HCT116 (cell line): ENCODE results near the gene CASTOR2. TPM values are rescaled to one million over a fixed set of nuclear protein-coding genes. Genes with fewer than 3 reads are reported as not detected.

Experiments
- ATAC-seq: fragments of 200-7000 bp; cut with Tn5 transposase; 2 replicates; pipeline ENCODE4 v1.9.1; 2020; ENCODE audit warnings: mild to moderate bottlenecking, moderate library complexity
- BruUV-seq: library from RNA; stranded (reverse); fragments of 400-500 nt; replicated peaks from 2 replicates; lab custom pipeline; 2021; lab: Mats Ljungman, UMichigan
- CTCF ChIA-PET: fragments of 300-600 bp; sonication (Branson Sonifier 250); formaldehyde crosslinking; loops from one replicate; lab custom pipeline; 2021; ENCODE audit warnings: antibody characterized with exemption; lab: Charles Lee
- POLR2A ChIA-PET: fragments of 300-600, 350-600 bp; sonication (Branson Sonifier 250); formaldehyde crosslinking; loops from one replicate; lab custom pipeline; 2021; ENCODE audit warnings: antibody characterized with exemption; lab: Charles Lee
- RAD21 ChIA-PET, 2 experiments: fragments of 300-600 bp; sonication (Branson Sonifier 250); formaldehyde crosslinking; loops; one replicate each; lab custom pipeline; 2023; ENCODE audit warnings: low total read pairs in 2 of 2; ENCODE audit not compliant: uncharacterized antibody in 2 of 2, unreplicated experiment in 2 of 2, low non-redundant PET in 1 of 2; lab: Charles Lee
- DNase-seq: peaks from one replicate; pipeline ENCODE4 v3.0.0-alpha.2; 2010; ENCODE audit warnings: low read depth, low spot score
- H2AFZ ChIP-seq: fragments of 200-600 bp; shearing (Covaris generic), sonication (generic); 2 replicates; pipeline ENCODE4 v1.6.1; 2017; ENCODE audit warnings: low read depth, mixed run types, mixed read lengths, antibody characterized with exemption, low read length; ENCODE audit not compliant: poor library complexity, severe bottlenecking
- H3K27ac ChIP-seq: 2 replicates; pipeline ENCODE4 v1.5.1; 2012; ENCODE audit warnings: low read depth, low read length
- H3K27me3 ChIP-seq: fragments of 200-600 bp; sonication (generic); 2 replicates; pipeline ENCODE4 v1.6.1; 2016; ENCODE audit warnings: mixed run types, low read length, mixed read lengths; ENCODE audit not compliant: insufficient read depth
- H3K36me3 ChIP-seq, 2 experiments: fragments of 200-500 bp in 1 of 2; fragments of 200-600 bp in 1 of 2; sonication (Bioruptor generic) in 1 of 2; sonication (generic) in 1 of 2; 2 replicates each; pipeline versions ENCODE4 v1.5.1 to v1.6.1; 2014 to 2016; ENCODE audit warnings: low read length in 2 of 2, inconsistent platforms in 1 of 2, mixed read lengths in 1 of 2, mixed run types in 1 of 2; ENCODE audit not compliant: insufficient read depth in 2 of 2, control insufficient read depth in 1 of 2
- H3K4me1 ChIP-seq, 2 experiments: fragments of 200-600 bp in 1 of 2; sonication (generic) in 1 of 2; 2 replicates each; pipeline versions ENCODE4 v1.5.1 to v1.6.1; 2012 to 2017; ENCODE audit warnings: low read length in 2 of 2, inconsistent platforms in 1 of 2, mild to moderate bottlenecking in 1 of 2, mixed read lengths in 1 of 2, mixed run types in 1 of 2, moderate library complexity in 1 of 2; ENCODE audit not compliant: insufficient read depth in 2 of 2, control insufficient read depth in 1 of 2
- H3K4me2 ChIP-seq: fragments of 200-600 bp; sonication (generic); 2 replicates; pipeline ENCODE4 v1.6.1; 2017; ENCODE audit warnings: mixed run types, low read length, mixed read lengths
- H3K4me3 ChIP-seq, 2 experiments: fragments of 200-600 bp in 1 of 2; sonication (generic) in 1 of 2; replicated peaks in 1 of 2; 2 replicates each; pipeline ENCODE4 v1.5.1; 2011 to 2016; ENCODE audit warnings: low read length in 2 of 2, control low read depth in 1 of 2, low read depth in 1 of 2, mild to moderate bottlenecking in 1 of 2, mixed read lengths in 1 of 2, mixed run types in 1 of 2
- H3K79me2 ChIP-seq: fragments of 200-600 bp; sonication (generic); 2 replicates; pipeline ENCODE4 v1.6.1; 2017; ENCODE audit warnings: mild to moderate bottlenecking, mixed run types, low read length, moderate library complexity, mixed read lengths; ENCODE audit not compliant: insufficient read depth
- H3K9ac ChIP-seq: fragments of 200-600 bp; sonication (generic); 2 replicates; pipeline ENCODE4 v1.6.1; 2016; ENCODE audit warnings: low read length, mixed read lengths
- H3K9me2 ChIP-seq: fragments of 200-600 bp; sonication (generic), shearing (Covaris generic); 2 replicates; pipeline ENCODE4 v1.6.1; 2017; ENCODE audit warnings: mixed run types, mild to moderate bottlenecking, moderate library complexity; ENCODE audit not compliant: insufficient read depth
- H3K9me3 ChIP-seq, 2 experiments: fragments of 200-500 bp in 1 of 2; fragments of 200-600 bp in 1 of 2; sonication (Bioruptor generic) in 1 of 2; sonication (generic) in 1 of 2; 2 replicates each; pipeline ENCODE4 v1.6.1; 2014 to 2017; ENCODE audit warnings: low read length in 2 of 2, mixed read lengths in 2 of 2, inconsistent platforms in 1 of 2, low read depth in 1 of 2, mild to moderate bottlenecking in 1 of 2, mixed run types in 1 of 2, moderate library complexity in 1 of 2; ENCODE audit not compliant: control insufficient read depth in 1 of 2, insufficient read depth in 1 of 2
- H4K20me1 ChIP-seq: fragments of 200-600 bp; sonication (generic), shearing (Covaris generic); 2 replicates; pipeline ENCODE4 v1.6.1; 2017; ENCODE audit warnings: mixed run types, mild to moderate bottlenecking, moderate library complexity; ENCODE audit not compliant: insufficient read depth
- ATF3 ChIP-seq: IDR thresholded peaks from 2 replicates; pipeline ENCODE4 v1.6.1; 2012
- CEBPB ChIP-seq: IDR thresholded peaks from 2 replicates; pipeline ENCODE4 v1.6.1; 2012; ENCODE audit warnings: low read depth
- CTCF ChIP-seq, 3 experiments: fragments of 200-600 bp in 1 of 3; sonication (generic) in 1 of 3; IDR thresholded peaks in 2 of 3; conservative IDR thresholded peaks in 1 of 3; 2 replicates each; pipeline ENCODE4 v1.5.1; 2012 to 2017; ENCODE audit warnings: low read depth in 2 of 3, low read length in 2 of 3, antibody characterized with exemption in 1 of 3, borderline replicate concordance in 1 of 3, control low read depth in 1 of 3, mild to moderate bottlenecking in 1 of 3, mixed read lengths in 1 of 3, mixed run types in 1 of 3, moderate library complexity in 1 of 3; ENCODE audit not compliant: insufficient read depth in 1 of 3
- EGR1 ChIP-seq: IDR thresholded peaks from 2 replicates; pipeline ENCODE4 v1.6.1; 2012; ENCODE audit warnings: low read depth
- ELF1 ChIP-seq: IDR thresholded peaks from 2 replicates; pipeline ENCODE4 v1.6.1; 2012; ENCODE audit warnings: low read depth, borderline replicate concordance
- EZH2 ChIP-seq: fragments of 200-600 bp; sonication (generic); IDR thresholded peaks from 2 replicates; pipeline ENCODE4 v1.6.1; 2017; ENCODE audit warnings: antibody characterized with exemption, mixed run types
- JUND ChIP-seq: IDR thresholded peaks from 2 replicates; pipeline ENCODE4 v1.6.1; 2012
- MAX ChIP-seq: IDR thresholded peaks from 2 replicates; pipeline ENCODE4 v1.6.1; 2012
- POLR2A ChIP-seq: IDR thresholded peaks from 2 replicates; pipeline ENCODE4 v1.7.0; 2011; ENCODE audit warnings: borderline replicate concordance; ENCODE audit not compliant: insufficient read depth, insufficient read length; ENCODE audit errors: extremely low read depth
- REST ChIP-seq: IDR thresholded peaks from 2 replicates; pipeline ENCODE4 v1.6.1; 2012; ENCODE audit warnings: low read depth
- SP1 ChIP-seq: IDR thresholded peaks from 2 replicates; pipeline ENCODE4 v1.6.1; 2012; ENCODE audit warnings: low read depth
- SRF ChIP-seq: IDR thresholded peaks from 2 replicates; pipeline ENCODE4 v1.6.1; 2012; ENCODE audit warnings: low read depth
- TCF7L2 ChIP-seq: IDR thresholded peaks from 2 replicates; pipeline ENCODE4 v1.7.0; 2011; ENCODE audit warnings: borderline replicate concordance, inconsistent platforms; ENCODE audit not compliant: insufficient read depth, insufficient read length; ENCODE audit errors: extremely low read depth
- YY1 ChIP-seq: IDR thresholded peaks from 2 replicates; pipeline ENCODE4 v1.6.1; 2011; ENCODE audit warnings: low read length, low read depth, moderate library complexity, mild to moderate bottlenecking; ENCODE audit not compliant: insufficient replicate concordance; ENCODE audit errors: extremely low read depth
- ZBTB33 ChIP-seq: IDR thresholded peaks from 2 replicates; pipeline ENCODE4 v1.6.1; 2011; ENCODE audit warnings: mild to moderate bottlenecking, low read length, moderate library complexity; ENCODE audit not compliant: insufficient replicate concordance; ENCODE audit errors: extremely low read depth
- ZFX ChIP-seq: fragments of 450-650 bp; IDR thresholded peaks from 2 replicates; pipeline ENCODE4 v1.6.1; 2017
- ZNF274 ChIP-seq: fragments of 200-500 bp; sonication (Bioruptor generic); IDR thresholded peaks from 2 replicates; pipeline ENCODE4 v1.6.1; 2014; ENCODE audit warnings: mild to moderate bottlenecking, low read depth, low read length, inconsistent platforms
- intact Hi-C: fragments of 100-400 bp; cut with micrococcal nuclease; formaldehyde crosslinking; loops from 2 replicates; pipeline ENCODE4 v1.10.0; 2022
- total RNA-seq: library from RNA; stranded (reverse); gene quantifications from one replicate; pipeline ENCODE4 v1.2.1, GENCODE V29; 2021; ENCODE audit not compliant: unreplicated experiment

Gene CASTOR2
- total RNA-seq, 1 experiment from 2014 or later, result 9.4 TPM

- TF ChIP-seq CTCF (IDR thresholded peaks at IDR 0.05 in 2 of 3, conservative IDR thresholded peaks at IDR 0.05 in 1 of 3; ENCODE audit: borderline replicate concordance in 1 of 3, insufficient read depth in 1 of 3, low read depth in 2 of 3, low read length in 2 of 3) (no peak), ZNF274 (no peak), ZFX (no peak)
- TF ChIP-seq, all 23 proteins: peak for 0
These were observed 53.3 kb downstream of the CASTOR2 start (continued) for GRCh38 chr7:75017832-75018231.

GRCh38 chr7:75018570-75019364, 54.3 kb downstream of the CASTOR2 start:
- no TSS peak for BruUV-seq
- ChIA-PET POLR2A (no interaction called here), RAD21 (no interaction called here), CTCF (no interaction called here)
- no peaks in the 10 kb centered on the region for H3K27me3 ChIP-seq
- no peak for ATAC-seq
- H3K36me3 ChIP-seq, result no peaks in the 10 kb centered on the region
- no peaks in the 10 kb centered on the region for H3K79me2 ChIP-seq
- H3K27ac ChIP-seq, result no peak overlapping the region
- intact Hi-C loops, result no loop called here
- no peak overlapping the region for H2AFZ ChIP-seq
- no peaks in the 10 kb centered on the region for H3K9me3 ChIP-seq
- H4K20me1 ChIP-seq, result no peaks in the 10 kb centered on the region
- no peak for DNase-seq
- no peak overlapping the region for H3K4me3 ChIP-seq
- no peaks in the 10 kb centered on the region for H3K9me2 ChIP-seq
- no peak overlapping the region for H3K9ac ChIP-seq
- no peaks in the 10 kb centered on the region for H3K4me1 ChIP-seq
- H3K4me2 ChIP-seq, result no peak overlapping the region
- TF ChIP-seq JUND (no peak), REST (no peak), YY1 (no peak), ZFX (no peak), EGR1 (no peak), ZBTB33 (no peak), SP1 (no peak), CEBPB (no peak), ELF1 (no peak), ZNF274 (no peak), POLR2A (no peak), SRF (no peak), EZH2 (no peak), ATF3 (no peak), MAX (no peak), TCF7L2 (no peak)
